IPS-18c (cell line): Measurements from ENCODE around the gene COL8A2.

Experiments used
- H3K4me3 ChIP-seq: 2 replicates; pipeline ENCODE4 v1.7.0; 2013; ENCODE audit warnings: low read depth, mild to moderate bottlenecking, low read length, moderate library complexity; ENCODE audit not compliant: insufficient read depth
- H3K9me3 ChIP-seq: one replicate; pipeline ENCODE4 v1.6.1; 2013; ENCODE audit warnings: mild to moderate bottlenecking, low read length, moderate library complexity; ENCODE audit not compliant: control insufficient read depth, insufficient read depth

Gene COL8A2

DNA sequence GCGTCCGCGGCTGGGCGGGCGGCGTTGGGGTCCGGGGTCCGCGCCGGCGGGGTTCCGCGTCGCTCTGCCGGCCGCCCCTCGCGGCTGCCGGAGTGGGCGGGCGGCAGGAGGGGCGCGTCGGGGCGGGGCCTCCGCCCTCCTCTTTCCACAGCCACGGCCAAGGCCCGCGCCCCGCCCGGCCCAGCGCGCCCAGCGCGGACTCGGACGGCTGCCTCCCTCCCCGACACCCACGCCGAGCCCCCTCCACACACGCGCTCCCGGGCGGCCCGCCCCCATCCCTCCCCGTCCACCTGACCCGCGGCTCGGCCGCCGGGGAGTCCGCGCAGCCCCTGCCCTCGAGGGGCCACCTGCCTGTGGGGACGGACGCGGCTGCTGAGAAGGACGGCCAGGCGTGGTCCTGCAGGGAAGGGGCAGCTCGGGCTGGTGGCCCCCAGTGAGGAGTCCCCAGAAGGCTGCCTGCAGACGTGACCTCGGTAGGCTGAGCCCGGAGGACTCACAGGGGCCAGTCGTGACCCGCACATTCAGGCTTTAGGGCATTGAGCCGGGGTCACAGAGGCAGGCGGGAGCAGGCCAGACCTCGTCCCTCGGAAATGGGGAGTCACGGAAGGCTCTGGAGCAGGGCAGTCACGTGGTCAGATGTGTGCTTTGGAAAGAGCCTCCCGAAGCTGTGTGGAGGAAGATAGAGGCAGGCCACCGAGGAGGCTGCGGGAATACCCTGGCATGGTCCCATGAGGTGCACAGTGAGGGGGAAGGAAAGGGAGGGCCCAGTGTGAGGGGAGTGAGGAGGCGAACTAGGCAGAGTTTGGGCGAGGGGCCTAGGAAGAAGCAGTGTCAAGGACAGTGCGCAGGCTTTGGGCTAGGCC lies at the start of gene COL8A2:
Gene COL8A2, minus strand, starts transcription at position 94 of the 863 bp plus-strand sequence. CDS start 24,980 bp downstream, outside the sequence.
- Histone ChIP-seq H3K4me3 (peak within 1 kb of the TSS; percentile 24; the same call in 1 of the 2 replicates), H3K9me3 (no peaks in the 10 kb centered on the region)

DNA sequence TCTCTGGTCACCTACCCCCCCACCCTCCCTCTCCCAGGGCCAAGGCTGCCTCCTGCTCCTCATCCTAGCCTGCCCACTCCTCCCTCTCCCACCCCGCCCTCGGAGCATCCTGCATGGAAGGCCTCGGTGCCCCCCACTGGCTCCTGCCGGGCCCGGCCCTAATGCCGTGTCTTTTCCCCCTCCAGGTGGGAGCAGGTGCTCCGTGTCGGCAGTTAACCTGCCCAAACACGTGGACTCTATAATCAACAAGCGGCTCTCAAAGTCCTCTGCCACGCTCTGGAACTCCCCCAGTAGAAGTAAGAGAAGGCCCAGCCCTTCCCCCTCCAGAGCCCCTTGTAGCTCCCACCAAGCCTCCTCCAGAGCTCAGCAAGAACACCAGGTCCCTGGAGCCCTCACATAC lies 49.7 kb upstream of the COL8A2 start:
- Histone ChIP-seq H3K9me3 (no peaks in the 10 kb centered on the region), H3K4me3 (no peak overlapping the region)

DNA sequence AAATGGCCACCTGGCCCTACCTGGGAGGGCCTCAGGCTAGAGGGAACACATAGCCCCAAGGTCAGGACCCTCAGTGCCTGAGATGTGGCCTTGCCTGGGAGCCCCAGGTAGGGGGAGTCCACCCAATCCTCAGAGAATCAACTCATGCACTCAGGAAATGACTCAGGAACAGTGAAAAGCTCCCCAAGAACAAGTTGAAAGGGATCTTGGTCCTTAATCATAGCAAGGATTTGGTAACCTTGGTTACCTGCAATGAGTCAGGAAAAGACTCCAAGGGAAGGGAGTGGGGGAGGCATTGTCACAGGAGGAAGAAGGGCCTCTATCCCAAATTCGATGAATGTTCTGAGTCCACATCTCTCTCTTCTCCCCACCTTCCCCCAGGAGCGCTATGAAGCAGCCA lies 48.0 kb upstream of the COL8A2 start:
- no peak overlapping the region for H3K4me3 ChIP-seq
- no peaks in the 10 kb centered on the region for H3K9me3 ChIP-seq

DNA sequence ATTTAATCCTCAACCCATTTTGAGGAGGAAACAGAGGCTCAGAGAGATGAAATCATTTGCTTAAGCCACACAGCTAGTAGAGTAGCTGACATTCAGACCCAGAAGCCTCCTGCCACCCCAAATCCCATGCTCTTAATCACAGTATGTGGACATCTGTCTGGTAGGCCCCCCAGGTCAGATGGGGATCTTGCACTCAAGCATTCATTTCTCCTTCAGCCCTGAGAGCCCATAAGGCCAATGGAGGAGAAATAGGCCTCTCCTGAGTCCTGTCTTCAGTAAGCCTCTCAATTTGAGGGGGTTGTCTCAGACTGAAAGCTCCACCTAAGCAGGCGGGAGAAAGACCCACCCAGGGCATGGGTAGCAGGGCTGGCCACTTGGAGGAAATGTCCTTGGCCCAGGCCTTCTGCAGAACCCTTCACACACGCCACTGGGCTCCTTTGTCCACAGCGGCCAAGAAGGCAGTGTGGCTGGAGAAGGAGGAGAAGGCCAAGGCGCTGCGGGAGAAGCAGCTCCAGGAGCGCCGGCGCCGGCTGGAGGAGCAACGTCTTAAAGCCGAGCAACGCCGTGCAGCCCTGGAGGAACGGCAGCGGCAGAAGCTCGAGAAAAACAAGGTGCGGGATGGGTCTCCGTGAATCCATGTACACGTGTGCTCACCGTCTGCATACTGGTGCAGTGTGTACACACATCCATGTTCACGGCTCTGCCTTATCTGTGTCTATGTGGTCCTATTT lies 47.2 kb upstream of the COL8A2 start:
- no peak overlapping the region; the same call in 1 of the 2 replicates for H3K4me3 ChIP-seq
- H3K9me3 ChIP-seq, result no peaks in the 10 kb centered on the region

DNA sequence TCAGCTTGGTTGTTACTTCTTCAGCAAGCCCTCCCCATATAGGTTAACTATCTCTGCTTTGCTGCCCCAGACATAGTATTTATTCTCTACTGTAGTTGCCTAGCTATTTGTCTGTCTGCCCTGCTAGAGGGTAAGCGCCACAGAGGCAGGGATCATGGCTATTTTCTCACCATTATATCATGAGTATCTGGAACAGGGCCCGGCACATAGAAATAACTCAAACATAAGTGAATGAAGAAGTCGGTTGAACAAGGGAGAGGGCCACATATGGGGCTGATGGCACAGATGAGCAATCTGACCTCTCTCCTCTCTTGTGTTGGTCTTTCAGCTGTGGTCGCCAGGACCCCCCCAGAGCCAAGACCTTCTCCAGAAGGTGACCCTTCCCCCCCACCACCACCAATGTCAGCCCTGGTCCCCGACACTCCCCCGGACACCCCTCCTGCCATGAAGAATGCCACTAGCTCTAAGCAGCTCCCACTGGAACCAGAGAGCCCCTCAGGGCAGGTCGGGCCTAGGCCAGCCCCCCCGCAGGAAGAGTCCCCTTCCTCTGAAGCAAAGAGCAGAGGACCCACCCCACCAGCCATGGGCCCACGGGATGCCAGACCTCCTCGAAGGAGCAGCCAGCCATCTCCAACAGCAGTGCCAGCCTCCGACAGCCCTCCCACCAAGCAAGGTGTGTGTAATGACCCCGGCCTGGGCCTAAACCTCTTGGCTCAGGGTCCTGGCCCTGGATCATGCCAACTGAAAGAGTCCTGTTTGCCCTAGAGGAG lies 45.8 kb upstream of the COL8A2 start:
- no peak overlapping the region for H3K4me3 ChIP-seq
- H3K9me3 ChIP-seq, result no peaks in the 10 kb centered on the region

DNA sequence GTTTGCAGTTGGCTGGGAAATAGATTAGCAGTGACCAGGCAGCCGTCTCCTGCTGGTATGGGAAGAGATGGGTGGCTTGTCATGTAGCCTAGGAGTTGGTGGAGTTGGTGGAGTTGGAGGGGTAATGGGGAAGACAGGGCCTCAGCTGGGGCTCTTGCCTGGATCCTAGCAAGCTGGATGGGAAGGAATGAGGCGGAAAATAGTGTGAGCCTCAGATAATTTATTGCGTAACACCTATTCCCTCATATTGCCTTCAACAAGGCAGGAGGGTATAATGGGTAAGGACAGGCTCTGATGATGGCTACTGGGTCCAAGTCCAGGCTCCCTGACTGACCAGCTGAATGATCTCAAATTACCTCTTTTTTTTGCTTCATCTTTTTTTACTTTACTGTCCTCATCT lies 43.5 kb upstream of the COL8A2 start:
- Histone ChIP-seq H3K4me3 (no peak overlapping the region), H3K9me3 (no peaks in the 10 kb centered on the region)

DNA sequence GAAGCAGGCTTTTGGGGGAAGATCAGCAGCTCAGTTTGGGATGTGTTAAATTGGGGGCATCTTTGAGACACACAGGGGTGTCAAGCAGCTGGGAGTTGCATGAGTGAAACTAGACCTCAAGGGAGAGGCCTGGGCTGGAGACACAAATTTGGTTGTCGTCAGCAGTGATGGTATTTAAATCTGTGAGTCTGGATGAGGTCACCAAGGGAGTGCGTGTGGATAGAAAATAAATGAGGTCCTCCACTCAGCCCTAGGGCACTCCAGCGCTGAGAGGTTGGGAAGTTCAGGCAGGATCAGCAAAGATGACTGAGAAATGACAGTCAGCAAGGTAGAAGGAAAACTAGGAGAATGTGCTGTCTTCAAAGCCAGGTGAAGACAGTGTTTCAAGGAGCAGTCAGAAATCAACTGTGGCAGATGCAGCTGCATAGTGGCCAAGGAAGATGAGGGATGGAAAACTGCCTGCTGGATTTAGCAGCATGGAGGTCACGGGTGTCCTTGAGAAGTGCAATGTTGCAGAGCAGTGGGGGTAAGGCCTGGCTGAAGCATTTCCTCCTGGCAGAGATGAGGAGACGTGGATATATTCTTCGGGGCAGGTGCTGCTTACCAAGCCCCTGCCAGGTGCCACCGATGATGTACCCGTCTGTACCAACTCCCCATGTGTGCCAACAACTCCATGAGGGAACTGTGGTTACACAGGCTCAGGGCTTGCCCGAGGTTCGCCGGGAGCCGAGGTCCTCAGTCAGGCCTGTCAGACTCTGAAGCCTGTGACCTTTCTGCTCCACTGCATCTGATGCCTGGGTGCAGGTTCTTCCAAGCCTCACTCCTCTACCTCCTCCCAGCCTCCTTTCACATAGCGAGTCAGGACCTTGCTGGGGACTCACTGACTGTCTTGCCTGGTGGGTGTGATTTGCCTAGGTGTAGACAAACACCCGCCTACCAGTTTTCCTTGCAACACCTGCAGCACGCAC lies 42.2 kb upstream of the COL8A2 start:
- Histone ChIP-seq H3K4me3 (no peak overlapping the region), H3K9me3 (no peaks in the 10 kb centered on the region)

DNA sequence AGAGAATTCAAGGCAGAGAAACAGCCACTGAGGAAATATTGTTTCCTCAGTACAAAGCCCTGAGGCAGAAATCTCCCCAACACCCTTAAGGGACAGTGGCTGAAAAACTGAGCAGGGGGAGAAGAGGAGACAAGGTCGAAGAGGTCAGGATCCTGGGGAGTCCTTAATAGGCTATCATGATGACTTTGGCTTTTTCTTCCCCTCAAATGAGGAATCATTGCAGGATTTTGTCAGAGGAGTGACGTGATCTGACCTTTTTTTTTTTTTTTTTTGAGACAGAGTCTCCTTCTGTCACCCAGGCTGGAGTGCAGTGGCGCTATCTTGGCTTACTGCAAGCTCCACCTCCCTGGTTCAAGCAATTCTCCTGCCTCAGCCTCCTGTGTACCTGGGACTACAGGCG lies 41.1 kb upstream of the COL8A2 start:
- Histone ChIP-seq H3K4me3 (no peak overlapping the region), H3K9me3 (no peaks in the 10 kb centered on the region)

DNA sequence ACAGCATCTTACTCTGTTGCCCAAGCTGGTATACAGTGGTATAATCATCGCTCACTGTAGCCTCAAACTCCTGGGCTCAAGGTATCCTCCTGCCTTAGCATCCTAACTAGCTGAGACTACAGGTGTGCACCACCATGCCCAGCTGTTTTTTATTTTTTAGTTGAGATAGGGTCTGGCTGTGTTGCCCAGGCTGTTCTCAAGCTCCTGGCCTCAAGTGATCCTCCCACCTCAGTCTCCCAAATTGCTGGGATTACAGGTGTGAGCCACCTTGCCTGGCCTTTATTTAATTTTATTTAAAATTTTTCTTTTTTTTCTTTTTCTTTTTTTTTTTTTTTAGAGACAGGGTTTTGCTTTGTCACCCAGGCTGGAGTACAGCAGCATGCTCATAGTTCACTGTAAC lies 40.1 kb upstream of the COL8A2 start:
- H3K9me3 ChIP-seq, result no peaks in the 10 kb centered on the region
- H3K4me3 ChIP-seq, result no peak overlapping the region

DNA sequence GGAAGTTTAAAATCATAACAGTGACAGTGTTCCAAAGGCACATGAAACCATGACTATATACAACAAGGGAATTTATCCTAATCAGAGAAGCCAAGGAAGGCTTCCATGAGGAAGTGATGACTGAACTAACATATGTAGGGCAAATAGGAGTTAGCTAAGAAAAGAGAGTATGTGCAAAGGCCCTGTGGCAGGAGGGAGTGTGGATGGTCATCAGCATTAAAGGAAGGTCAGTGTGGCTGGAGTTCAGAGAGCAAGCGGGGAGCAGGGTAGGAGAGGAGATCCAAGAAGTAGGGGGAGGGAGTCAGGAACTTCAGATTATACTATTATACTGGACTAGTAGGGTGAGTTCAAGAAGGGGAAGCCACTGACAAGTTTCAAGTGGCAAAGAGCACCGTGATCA lies 39.3 kb upstream of the COL8A2 start:
- H3K9me3 ChIP-seq, result no peaks in the 10 kb centered on the region
- H3K4me3 ChIP-seq, result no peak overlapping the region

DNA sequence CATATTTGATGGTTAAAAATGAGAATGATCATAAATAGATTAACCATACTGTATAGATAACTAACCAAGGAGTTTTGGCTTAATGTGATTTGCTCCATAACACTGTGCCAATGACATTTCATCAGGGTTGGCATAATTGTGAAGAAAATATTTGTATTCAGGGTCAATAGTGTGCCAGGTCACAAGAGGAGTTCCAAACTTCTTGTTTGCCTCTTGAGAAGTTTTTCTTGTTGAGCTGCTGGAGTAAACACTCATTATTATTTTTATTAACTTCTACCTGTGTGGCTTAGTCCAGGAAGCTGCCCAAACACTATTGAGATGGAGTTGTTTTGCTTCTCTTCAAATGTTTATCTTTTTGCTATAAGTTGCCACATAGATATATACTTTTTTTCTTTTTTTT lies 38.4 kb upstream of the COL8A2 start:
- Histone ChIP-seq H3K4me3 (no peak overlapping the region), H3K9me3 (no peaks in the 10 kb centered on the region)

DNA sequence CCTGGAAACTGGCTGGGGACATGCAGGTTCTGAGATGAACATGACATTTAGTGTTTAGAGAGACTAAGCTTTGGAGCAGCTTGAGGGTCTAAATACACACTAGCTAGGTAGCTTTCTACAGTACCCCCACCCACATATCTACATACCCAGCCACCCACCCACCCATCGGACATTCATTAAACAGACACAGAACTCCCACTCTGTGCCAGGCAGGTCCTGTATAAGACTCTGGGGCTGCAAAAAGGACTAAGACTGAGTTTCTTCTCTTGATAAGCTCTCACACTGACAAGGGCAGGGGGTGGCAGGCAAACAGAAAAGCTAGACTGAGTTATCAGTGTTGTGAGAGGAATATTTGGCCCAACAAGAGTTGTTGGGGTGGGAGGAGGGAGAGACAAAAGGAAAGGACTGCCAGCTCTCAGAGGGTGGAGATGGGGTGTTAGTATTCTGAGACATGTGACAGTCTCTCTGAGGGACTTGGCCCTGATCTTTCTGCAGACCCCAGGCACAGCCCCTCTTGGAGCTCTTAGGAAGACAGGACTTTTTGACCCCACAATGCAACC lies 37.7 kb upstream of the COL8A2 start:
- Histone ChIP-seq H3K9me3 (no peaks in the 10 kb centered on the region), H3K4me3 (no peak overlapping the region)

DNA sequence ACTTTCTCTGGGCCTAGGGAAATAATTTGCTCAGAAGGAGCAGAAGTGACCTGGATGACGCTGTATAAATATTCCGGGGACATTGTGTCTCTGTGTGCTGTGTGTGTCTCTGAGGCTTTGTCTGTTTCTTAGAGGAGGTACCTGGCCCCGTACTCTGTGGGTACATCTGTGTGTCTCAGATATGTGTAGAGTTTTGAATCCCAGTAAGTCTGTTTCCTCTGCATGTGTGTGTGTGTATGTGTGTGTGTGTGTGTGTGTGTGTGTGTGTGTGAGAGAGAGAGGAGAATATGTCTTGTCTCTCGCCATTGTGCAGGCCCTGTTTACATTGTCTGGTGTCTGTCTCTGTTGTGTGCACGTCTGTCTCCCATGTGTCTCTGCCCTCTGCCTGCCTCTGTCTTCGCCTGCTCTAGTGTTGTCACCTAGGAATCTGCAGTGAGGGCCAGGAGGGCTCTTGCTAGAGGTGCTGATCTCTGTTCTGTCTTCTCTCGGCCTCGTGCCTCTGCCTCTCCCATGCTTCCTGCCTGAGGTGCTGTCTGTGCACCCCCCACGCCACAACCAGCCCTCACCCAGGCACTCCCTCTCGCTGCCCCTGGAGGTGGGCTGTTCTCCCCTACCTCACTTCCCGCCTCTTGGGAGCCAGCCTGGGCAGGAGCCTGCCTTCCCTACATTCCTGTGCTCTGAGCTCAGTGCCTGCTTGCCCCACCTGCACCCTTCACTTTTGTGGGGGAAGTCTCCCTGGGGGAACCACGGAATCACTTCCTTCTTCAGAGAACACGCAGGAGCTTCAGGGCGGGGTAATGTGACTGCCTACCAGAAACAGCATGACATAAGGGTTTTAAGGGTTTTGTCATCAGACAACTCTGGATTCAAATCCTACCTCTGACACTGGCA lies 36.9 kb upstream of the COL8A2 start:
- no peaks in the 10 kb centered on the region for H3K9me3 ChIP-seq
- 0 out of 2 replicates have a peak overlapping the region, but pooled peaks have one; percentile 49 for H3K4me3 ChIP-seq

DNA sequence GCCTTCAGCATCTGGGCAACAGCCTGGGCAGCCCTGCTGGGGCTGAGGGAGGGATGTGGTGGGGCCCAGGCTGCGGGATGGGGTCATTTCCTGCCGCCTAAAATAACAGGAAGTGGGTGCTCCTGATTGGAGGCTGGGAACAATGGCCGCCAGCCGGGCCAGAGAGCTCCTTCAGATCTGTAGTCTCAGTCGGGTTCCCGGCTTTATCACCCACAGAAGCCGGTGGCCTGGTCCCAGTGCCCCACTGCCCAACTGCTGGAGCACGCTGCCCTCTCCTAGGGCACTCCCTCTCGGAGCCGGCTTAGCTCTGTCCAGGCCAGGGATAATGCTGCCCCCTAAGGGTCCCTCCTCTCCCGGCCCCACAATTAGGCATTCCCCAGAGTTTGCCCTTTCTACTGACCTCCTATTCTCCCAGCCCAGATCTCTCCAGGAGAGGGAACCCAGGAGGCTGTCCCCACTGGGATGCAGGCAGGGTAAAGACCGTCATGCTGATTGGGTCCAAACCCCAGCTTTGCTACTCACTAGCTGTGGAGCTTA lies 36.0 kb upstream of the COL8A2 start:
- H3K4me3 ChIP-seq, result peak overlapping the region; percentile 49; the same call in 1 of the 2 replicates
- H3K9me3 ChIP-seq, result no peaks in the 10 kb centered on the region

DNA sequence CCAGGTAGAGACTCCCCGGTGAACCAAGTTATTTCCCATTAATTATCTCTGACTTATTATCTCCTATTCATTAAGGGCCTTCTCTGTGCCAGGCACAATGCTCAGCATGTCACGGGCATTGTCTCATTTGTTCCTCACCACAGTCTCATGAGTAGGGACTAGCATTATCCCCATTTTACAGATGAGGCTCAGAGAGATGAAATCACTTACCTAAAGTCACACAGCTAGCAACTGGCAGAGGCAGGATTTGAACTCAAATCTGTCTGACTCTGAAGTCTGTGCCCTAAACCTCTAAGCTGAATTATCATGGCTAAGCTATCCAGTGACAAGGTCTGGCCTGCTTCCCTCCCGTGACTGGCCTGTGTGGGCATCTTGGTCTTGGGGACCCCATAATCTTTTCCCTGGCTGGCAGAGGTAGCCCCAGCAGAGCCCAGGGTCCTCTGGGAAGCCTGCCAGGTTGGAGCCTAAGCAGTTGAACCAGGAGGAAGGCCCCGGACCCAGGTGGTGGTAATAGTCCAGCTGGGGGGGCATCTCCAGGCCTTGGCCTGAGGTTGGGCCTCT lies 35.4 kb upstream of the COL8A2 start:
- Histone ChIP-seq H3K4me3 (peak overlapping the region; percentile 49), H3K9me3 (no peaks in the 10 kb centered on the region)
